Hematopoietic multipotent progenitor cell treated with erythropoietin and hydrocortisone succinate and interleukin-3 and kit ligand, for 4 days (in vitro differentiated cells): ENCODE data around the gene CCNG2.

Experiments
- DNase-seq: peaks from one replicate; pipeline ENCODE4 v3.0.0-alpha.2; 2015

CCNG2 gene

DNA sequence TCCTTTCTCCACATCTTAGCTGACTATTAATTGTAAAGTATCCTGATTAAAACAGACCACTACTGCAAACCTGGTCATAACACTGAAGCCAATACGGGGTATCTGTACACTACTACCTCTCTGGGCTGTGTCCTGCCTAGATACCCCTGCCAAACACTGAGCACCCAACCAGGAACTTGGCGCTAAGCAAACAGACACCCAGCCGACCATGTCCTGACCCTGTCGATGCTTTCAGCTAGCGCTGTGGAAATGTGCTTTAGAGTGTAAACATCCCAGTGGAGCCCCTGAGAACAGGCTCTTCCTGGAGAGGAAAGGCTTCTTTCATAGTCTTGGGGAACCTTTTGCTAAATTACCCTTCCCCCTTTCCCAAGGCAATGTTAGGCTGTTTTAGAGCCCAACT, 52.9 kb downstream of the CCNG2 start:
- no peak for DNase-seq

DNA sequence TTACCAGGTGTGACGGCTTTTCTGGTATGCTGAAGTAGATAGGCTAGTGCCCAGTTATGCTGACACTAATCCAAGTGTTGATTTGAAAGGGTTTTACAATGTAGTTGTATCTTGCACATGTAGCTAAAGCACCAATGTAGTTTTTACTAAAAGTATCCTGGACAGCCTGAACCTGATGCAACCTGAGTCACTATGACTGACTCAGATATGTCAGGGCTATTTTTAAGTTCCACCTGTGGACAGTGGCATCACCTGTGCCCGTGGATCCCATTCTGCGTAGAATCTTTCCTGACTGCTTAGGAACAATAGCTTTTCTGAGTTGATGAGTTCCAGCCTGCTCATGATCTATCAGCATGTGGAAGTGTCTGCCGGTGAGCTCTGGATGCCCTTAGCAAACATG, 58.1 kb downstream of the CCNG2 start:
- no peak for DNase-seq

DNA sequence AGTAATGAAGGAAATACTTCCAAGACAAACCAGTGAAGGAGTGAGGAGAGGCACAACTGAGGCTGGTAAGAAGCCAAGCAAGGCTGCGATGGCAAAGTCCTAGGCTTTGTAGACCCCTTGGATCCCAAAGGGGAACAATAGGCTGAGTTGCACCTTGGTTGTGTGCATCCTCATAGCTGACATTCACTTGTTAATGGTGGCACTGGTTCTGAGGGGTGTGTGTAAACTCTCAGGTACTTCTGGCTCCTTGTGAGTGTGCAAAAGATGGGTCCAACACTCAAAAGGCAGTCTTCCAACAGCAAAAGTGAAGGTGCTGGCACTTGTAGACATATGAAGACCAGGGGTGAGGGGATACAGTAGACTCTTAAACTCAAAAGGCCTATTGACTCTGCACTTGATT, 60.5 kb downstream of the CCNG2 start:
- no peak for DNase-seq

DNA sequence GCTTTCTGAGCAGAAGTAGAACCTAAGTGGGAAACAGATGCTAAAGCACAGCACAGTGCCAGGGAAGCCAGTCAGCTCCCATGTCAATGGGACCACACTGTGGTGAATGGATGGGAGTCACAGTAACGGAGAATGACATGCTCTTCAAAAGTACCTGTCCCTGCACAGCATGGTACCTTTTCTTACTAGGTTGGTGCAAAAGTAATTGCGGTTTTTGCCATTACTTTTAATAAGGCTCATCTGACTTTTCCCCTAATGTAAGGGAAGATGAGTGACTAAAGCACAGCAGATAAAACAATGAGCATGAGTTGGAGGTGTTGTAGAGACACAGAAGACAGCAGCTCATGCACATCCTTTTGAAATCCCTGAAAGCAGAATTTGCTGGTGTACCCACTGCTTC, 62.3 kb downstream of the CCNG2 start:
- no peak for DNase-seq
